Mesenchymal stem cell (in vitro differentiated cells and primary cell): ENCODE data around the gene SLC35F1.

ENCODE experiments used
- DNase-seq: peaks from one replicate; pipeline ENCODE4 v3.0.0-alpha.2; 2013
- H2AFZ ChIP-seq: one replicate; pipeline ENCODE4 v1.6.1; 2013; ENCODE audit warnings: low read depth, mild to moderate bottlenecking, control low read depth, inconsistent platforms, low read length, moderate library complexity
- H2AK5ac ChIP-seq: 2 replicates; pipeline ENCODE4 v1.6.1; 2013; ENCODE audit warnings: low read length, moderate library complexity, mild to moderate bottlenecking, inconsistent platforms; ENCODE audit not compliant: severe bottlenecking
- H2BK120ac ChIP-seq: one replicate; pipeline ENCODE4 v1.6.1; 2013; ENCODE audit warnings: low read depth, mild to moderate bottlenecking, inconsistent platforms, low read length, moderate library complexity
- H2BK12ac ChIP-seq, 2 experiments: one replicate each; pipeline ENCODE4 v1.6.1; 2013; ENCODE audit warnings: inconsistent platforms in 2 of 2, low read length in 2 of 2, mild to moderate bottlenecking in 2 of 2, moderate library complexity in 2 of 2, control low read depth in 1 of 2
- H2BK15ac ChIP-seq: one replicate; pipeline ENCODE4 v1.6.1; 2013; ENCODE audit warnings: mild to moderate bottlenecking, low read depth, inconsistent platforms; ENCODE audit not compliant: poor library complexity, severe bottlenecking
- H2BK5ac ChIP-seq: 2 replicates; pipeline ENCODE4 v1.6.1; 2013; ENCODE audit warnings: low read depth, mild to moderate bottlenecking, low read length, control low read depth, inconsistent platforms; ENCODE audit not compliant: poor library complexity, severe bottlenecking
- H3K14ac ChIP-seq, 2 experiments: one replicate each; pipeline ENCODE4 v1.6.1; 2013; ENCODE audit warnings: inconsistent platforms in 2 of 2, low read length in 2 of 2, control low read depth in 1 of 2, mild to moderate bottlenecking in 1 of 2, moderate library complexity in 1 of 2
- H3K18ac ChIP-seq, 2 experiments: one replicate each; pipeline ENCODE4 v1.6.1; 2013; ENCODE audit warnings: inconsistent platforms in 2 of 2, low read length in 2 of 2, control low read depth in 1 of 2, low read depth in 1 of 2, mild to moderate bottlenecking in 1 of 2
- H3K23ac ChIP-seq, 2 experiments: one replicate each; pipeline ENCODE4 v1.6.1; 2013; ENCODE audit warnings: inconsistent platforms in 2 of 2, low read length in 2 of 2, mild to moderate bottlenecking in 2 of 2, moderate library complexity in 2 of 2, control low read depth in 1 of 2
- H3K27ac ChIP-seq: 2 replicates; pipeline ENCODE4 v1.5.1; 2013; ENCODE audit warnings: mild to moderate bottlenecking, moderate library complexity, low read length, control low read depth, inconsistent platforms; ENCODE audit not compliant: poor library complexity, severe bottlenecking
- H3K27me3 ChIP-seq, 2 experiments: 2 replicates each; pipeline versions ENCODE4 v1.6.1 to v1.7.0; 2013; ENCODE audit warnings: low read length in 2 of 2, mild to moderate bottlenecking in 2 of 2, moderate library complexity in 2 of 2, control low read depth in 1 of 2, inconsistent platforms in 1 of 2; ENCODE audit not compliant: control insufficient read depth in 1 of 2, insufficient read depth in 1 of 2
- H3K36me3 ChIP-seq, 2 experiments: 2 replicates each; pipeline versions ENCODE4 v1.6.1 to v1.7.0; 2013; ENCODE audit warnings: low read length in 2 of 2, control low read depth in 1 of 2, inconsistent platforms in 1 of 2, low read depth in 1 of 2, mild to moderate bottlenecking in 1 of 2; ENCODE audit not compliant: insufficient read depth in 2 of 2, control insufficient read depth in 1 of 2
- H3K4ac ChIP-seq, 2 experiments: one replicate each; pipeline ENCODE4 v1.6.1; 2013; ENCODE audit warnings: inconsistent platforms in 2 of 2, low read length in 2 of 2, mild to moderate bottlenecking in 2 of 2, moderate library complexity in 2 of 2, control low read depth in 1 of 2, low read depth in 1 of 2
- H3K4me1 ChIP-seq: 2 replicates; pipeline ENCODE4 v1.6.1; 2013; ENCODE audit warnings: low read depth, low read length, control low read depth; ENCODE audit not compliant: control insufficient read depth, insufficient read depth
- H3K4me2 ChIP-seq: 2 replicates; pipeline ENCODE4 v1.6.1; 2013; ENCODE audit warnings: low read length, mild to moderate bottlenecking, inconsistent platforms; ENCODE audit not compliant: poor library complexity, severe bottlenecking
- H3K4me3 ChIP-seq, 2 experiments: 2 replicates each; pipeline versions ENCODE4 v1.5.1 to v1.7.0; 2013; ENCODE audit warnings: low read length in 2 of 2, mild to moderate bottlenecking in 2 of 2, control low read depth in 1 of 2, low read depth in 1 of 2; ENCODE audit not compliant: insufficient read depth in 1 of 2
- H3K79me1 ChIP-seq: replicated peaks from 2 replicates; pipeline ENCODE4 v1.6.1; 2013; ENCODE audit warnings: mild to moderate bottlenecking, control low read depth, low read length, inconsistent platforms; ENCODE audit not compliant: poor library complexity, severe bottlenecking
- H3K9ac ChIP-seq: 2 replicates; pipeline ENCODE4 v1.7.0; 2013; ENCODE audit warnings: mild to moderate bottlenecking, low read length, moderate library complexity
- H3K9me3 ChIP-seq: 2 replicates; pipeline ENCODE4 v1.7.0; 2013; ENCODE audit warnings: mild to moderate bottlenecking, low read length; ENCODE audit not compliant: control insufficient read depth
- H4K8ac ChIP-seq: one replicate; pipeline ENCODE4 v1.6.1; 2013; ENCODE audit warnings: inconsistent platforms, mild to moderate bottlenecking, low read length, moderate library complexity
- H4K91ac ChIP-seq: one replicate; pipeline ENCODE4 v1.6.1; 2013; ENCODE audit warnings: mild to moderate bottlenecking, low read length, inconsistent platforms
- WGBS: methylation state at CpG from one replicate; pipeline ENCODE4 v1.1.7; 2013; ENCODE audit warnings: mixed read lengths; 5-methylcytosine and 5-hydroxymethylcytosine counted together

The SLC35F1 gene

GRCh38 chr6:118044275-118044674 is 137.2 kb downstream of the SLC35F1 start:
- WGBS = 73% methylated on average over 1 of the region's 2 CpGs
- Histone ChIP-seq H3K18ac (no peak overlapping the region), H3K4me3 (no peak overlapping the region), H2BK5ac (no peak overlapping the region), H3K14ac (no peak overlapping the region), H3K9ac (no peak overlapping the region), H3K4me2 (no peak overlapping the region), H2BK15ac (no peak overlapping the region), H4K8ac (no peak overlapping the region), H3K9me3 (no peaks in the 10 kb centered on the region), H3K27me3 (no peaks in the 10 kb centered on the region), H3K79me1 (no peaks in the 10 kb centered on the region), H3K4me1 (no peaks in the 10 kb centered on the region), H4K91ac (no peak overlapping the region), H3K27ac (no peak overlapping the region), H2BK120ac (no peak overlapping the region), H3K4ac (no peak overlapping the region), H3K23ac (no peak overlapping the region), H2BK12ac (no peak overlapping the region), H3K36me3 (no peaks in the 10 kb centered on the region), H2AFZ (no peak overlapping the region), H2AK5ac (no peak overlapping the region)
- no peak for DNase-seq

GRCh38 chr6:118054082-118054481 is 147.0 kb downstream of the SLC35F1 start:
- Histone ChIP-seq H4K8ac (no peak overlapping the region), H3K79me1 (no peaks in the 10 kb centered on the region), H3K4me1 (no peaks in the 10 kb centered on the region), H3K18ac (no peak overlapping the region), H2AFZ (no peak overlapping the region), H3K4me3 (no peak overlapping the region), H2BK5ac (no peak overlapping the region), H3K27ac (no peak overlapping the region), H4K91ac (no peak overlapping the region), H2BK12ac (no peak overlapping the region), H2AK5ac (no peak overlapping the region), H3K9ac (no peak overlapping the region), H3K4me2 (no peak overlapping the region), H3K27me3 (no peaks in the 10 kb centered on the region), H3K4ac (no peak overlapping the region), H2BK15ac (no peak overlapping the region), H3K36me3 (no peaks in the 10 kb centered on the region), H3K14ac (no peak overlapping the region), H2BK120ac (no peak overlapping the region), H3K9me3 (no peaks in the 10 kb centered on the region), H3K23ac (no peak overlapping the region)
- WGBS = no CpG with 5 or more reads among the region's 1 CpG
- no peak for DNase-seq

- Histone ChIP-seq H3K14ac (no peak overlapping the region), H3K9ac (no peak overlapping the region), H2BK12ac (no peak overlapping the region), H3K4me2 (no peak overlapping the region), H3K18ac (no peak overlapping the region), H3K9me3 (no peaks in the 10 kb centered on the region), H3K4me3 (no peak overlapping the region), H4K91ac (no peak overlapping the region), H2AFZ (no peak overlapping the region), H3K4me1 (no peaks in the 10 kb centered on the region), H3K36me3 (no peaks in the 10 kb centered on the region), H3K23ac (no peak overlapping the region), H3K4ac (no peak overlapping the region), H2BK120ac (no peak overlapping the region), H3K27ac (no peak overlapping the region), H2BK5ac (no peak overlapping the region), H3K79me1 (no peaks in the 10 kb centered on the region), H2BK15ac (no peak overlapping the region), H2AK5ac (no peak overlapping the region), H4K8ac (no peak overlapping the region), H3K27me3 (no peaks in the 10 kb centered on the region)
- DNase-seq = no peak
- WGBS = 93% methylated on average over 5 of the region's 8 CpGs
Measured at GRCh38 chr6:118061666-118062065, 154.6 kb downstream of the SLC35F1 start.

GRCh38 chr6:118080547-118080946 is 173.5 kb downstream of the SLC35F1 start:
- Histone ChIP-seq H3K14ac (no peak overlapping the region), H2AFZ (no peak overlapping the region), H2BK5ac (no peak overlapping the region), H3K4ac (no peak overlapping the region), H3K4me1 (no peaks in the 10 kb centered on the region), H3K4me2 (no peak overlapping the region), H2BK12ac (no peak overlapping the region), H3K27ac (no peak overlapping the region), H2AK5ac (no peak overlapping the region), H2BK120ac (no peak overlapping the region), H3K18ac (no peak overlapping the region), H3K9me3 (no peaks in the 10 kb centered on the region), H3K79me1 (no peaks in the 10 kb centered on the region), H3K9ac (no peak overlapping the region), H4K91ac (no peak overlapping the region), H3K4me3 (no peak overlapping the region), H3K36me3 (no peaks in the 10 kb centered on the region), H4K8ac (no peak overlapping the region), H3K27me3 (no peaks in the 10 kb centered on the region), H2BK15ac (no peak overlapping the region), H3K23ac (no peak overlapping the region)
- 44% methylated on average over 2 of the region's 2 CpGs for WGBS
- DNase-seq = no peak
